A204.1 (cell line): Measurements from ENCODE around the gene APMAP.
"Not testable (repeated sequence)": the region's sequence is repeated elsewhere in the genome, so short reads cannot be mapped to it uniquely, and the experiment has no call there.

Source experiments
- FAIRE-seq: peaks from 2 replicates; lab custom pipeline; 2012; peaks lifted over from hg19 to GRCh38; lab: Jason Lieb, UNC

The APMAP gene

DNA sequence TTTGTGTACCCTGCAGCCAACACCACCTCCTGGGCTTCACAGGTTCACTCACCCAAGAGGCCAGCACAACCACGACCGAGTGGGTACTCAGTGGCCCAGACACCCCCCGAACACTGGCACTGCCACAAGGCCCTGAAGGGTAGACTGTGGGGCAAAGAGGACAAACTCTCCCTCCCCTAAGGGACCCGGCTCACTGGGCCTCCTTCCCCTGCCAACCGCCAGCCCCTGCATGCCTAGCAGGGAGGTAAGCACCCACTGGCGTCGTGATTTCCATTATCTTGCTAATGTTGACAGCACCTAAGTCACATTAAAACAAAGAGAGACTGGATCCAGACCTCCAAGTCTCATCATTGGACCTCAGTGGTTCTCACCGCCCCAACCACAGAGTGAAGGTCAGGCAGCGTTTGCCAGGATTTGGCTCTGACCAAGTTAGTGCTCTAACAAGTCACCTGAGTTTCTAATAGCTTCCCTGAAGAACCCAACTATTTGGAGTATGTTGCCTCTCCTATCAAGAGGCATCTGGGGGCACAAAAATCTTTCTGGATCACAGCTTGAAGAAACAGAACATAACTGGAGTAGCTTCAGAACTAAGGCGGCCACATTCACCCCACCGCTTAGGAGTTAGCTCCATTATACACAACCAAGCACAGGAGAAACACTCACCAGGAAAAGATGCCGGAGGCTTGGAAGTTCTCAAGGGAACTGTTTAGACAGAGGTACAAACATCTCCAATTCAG, 14.0 kb upstream of the APMAP start:
- no peak for FAIRE-seq

DNA sequence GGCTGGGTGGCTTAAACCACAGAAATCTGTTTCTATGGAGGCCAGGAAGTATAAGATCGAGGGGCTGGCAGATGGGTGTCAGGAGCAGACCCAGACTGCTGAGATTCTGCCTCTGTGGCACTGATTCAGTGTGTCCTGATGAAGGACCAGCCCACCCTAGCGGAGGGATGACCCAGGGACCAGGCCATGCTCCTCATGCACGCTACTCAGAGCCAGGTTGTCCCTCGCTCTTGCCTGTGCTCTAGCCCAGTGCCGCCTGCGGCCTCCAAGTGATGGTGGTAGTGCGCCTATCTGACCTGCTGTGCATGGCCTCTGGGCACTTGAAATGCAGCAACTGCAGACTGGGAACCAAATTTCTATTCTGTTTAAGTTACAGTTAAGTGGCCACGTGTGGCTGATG, 13.1 kb upstream of the APMAP start:
- no peak for FAIRE-seq

DNA sequence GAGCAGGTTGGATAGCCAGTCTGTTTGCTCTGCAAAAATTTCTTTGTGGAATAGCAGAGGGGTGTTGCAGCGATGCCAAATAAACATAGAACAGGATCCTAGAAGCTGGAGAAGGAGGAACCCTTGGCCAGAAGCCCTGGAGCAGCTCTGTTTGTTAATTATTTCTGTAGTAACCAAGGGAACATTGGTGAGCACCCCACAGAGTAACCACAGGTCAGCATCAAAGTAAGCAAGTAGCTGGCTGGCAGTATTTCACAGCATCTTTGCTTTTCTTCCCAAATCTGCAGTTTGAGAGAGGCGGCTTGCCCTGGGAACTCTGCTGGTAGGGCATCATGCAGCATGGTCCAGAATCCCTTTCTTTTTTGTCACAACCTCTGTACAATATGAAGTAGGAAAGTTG, 12.7 kb upstream of the APMAP start:
- FAIRE-seq = no peak

DNA sequence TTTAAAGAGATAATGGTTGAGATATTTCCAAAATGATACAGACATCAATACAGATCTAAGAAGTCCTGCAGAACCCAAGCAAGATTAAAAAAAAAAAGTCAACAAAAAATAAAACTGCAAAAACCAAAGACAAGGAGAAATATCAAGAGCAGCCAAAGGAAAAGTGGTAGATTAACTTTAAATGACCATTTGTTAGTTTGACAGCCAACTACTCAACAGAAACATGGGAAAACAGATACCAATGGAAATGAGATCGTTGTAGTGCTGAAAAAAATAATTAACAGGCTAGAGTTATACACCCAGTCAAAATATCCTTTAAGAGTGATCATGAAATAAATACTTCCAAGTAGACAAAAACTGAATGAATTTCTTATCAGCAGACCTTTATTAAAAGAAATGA, 10.5 kb upstream of the APMAP start:
- FAIRE-seq = no peak

DNA sequence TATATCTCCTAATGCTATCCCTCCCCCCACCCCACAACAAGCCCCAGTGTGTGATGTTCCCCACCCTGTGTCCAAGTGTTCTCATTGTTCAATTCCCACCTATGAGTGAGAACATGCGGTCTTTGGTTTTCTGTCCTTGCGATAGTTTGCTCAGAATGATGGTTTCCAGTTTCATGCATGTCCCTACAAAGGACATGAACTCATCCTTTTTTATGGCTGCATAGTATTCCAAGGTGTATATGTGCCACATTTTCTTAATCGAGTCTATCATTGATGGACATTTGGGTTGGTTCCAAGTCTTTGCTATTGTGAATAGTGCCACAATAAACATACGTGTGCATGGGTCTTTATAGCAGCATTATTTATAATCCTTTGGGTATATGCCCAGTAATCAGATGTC, 8.8 kb upstream of the APMAP start:
- not testable (repeated sequence) for FAIRE-seq

DNA sequence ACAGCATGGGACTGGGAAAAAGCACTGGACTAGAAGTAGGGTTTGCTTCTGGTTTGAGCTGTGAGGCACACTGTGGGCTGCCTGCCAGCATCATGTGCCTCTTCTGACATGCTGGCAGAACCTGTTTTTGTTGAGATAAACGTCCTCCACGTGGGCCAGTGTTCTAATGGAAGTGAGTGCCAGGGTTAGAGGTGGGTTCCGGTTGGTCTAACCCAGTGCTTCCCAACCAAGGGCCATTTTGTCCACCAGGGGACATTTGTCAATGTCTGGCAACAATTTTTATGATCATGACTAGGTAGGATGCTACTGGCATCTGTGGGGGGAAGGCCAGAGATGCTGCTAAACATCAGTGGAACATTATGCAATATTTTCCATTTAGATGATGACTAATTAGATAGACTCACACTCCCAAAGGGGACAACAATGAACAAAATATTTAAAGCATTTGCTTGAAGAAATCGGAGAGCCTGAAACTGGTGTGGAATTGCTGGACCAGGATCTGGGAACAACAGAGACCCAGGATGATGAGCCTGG, 7.8 kb upstream of the APMAP start:
- FAIRE-seq = no peak

DNA sequence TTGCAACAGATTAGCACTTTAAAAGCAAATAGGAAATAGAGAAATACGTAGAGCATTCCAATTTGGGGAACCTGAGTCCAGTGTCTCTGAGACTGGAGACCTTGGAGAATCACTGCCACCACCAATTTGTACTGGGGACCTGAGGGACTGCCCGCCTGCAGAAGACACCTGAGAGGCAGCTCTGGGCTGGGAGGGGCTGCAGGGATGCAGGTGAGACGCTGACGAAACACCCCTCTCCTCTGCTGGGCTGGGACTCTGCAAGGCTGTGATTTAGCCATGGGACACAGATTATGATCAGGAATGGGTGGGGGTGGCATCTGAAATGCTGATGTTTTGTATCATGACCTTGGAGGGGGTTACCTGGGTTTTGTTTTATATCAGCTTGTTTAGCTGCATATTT, 7.0 kb upstream of the APMAP start:
- no peak for FAIRE-seq

DNA sequence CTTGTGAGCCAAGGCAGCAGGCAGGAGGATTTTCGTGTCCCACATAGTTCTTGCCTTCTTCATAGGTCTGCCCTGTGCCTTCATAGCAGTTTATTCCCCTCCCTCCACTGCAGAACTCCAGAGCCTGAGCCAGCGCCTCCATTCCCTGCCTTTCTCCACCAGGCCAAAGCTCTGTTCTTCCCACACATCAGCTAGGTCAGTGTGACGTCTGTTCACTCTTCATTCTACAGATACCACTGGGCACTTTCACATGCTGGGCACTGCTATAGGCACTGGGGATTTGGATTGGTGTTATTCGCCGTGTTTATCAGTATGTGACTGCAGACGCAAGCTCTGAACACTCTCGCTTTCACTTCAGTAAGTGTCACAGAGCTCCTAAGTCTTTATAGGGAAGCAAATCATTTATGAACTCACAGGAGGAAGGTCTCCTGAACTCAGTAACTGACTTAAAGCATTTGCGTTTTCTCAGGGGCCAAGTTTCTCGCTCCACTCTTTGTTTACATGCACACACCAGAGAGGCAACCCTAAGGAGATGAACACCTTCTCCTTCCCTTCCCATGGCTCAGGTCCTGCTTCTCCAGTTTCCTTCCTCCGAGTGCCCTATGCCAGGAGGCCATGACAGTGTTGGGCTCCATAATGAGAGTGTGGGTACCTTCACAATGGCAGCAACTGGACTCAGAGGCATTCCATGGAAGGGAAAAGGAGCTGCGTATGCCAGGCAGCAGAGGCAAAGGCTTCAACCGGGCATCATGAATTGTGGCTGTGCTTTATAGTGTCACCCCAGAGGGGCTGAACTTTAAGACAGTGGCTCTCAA, 6.3 kb upstream of the APMAP start:
- FAIRE-seq = no peak

DNA sequence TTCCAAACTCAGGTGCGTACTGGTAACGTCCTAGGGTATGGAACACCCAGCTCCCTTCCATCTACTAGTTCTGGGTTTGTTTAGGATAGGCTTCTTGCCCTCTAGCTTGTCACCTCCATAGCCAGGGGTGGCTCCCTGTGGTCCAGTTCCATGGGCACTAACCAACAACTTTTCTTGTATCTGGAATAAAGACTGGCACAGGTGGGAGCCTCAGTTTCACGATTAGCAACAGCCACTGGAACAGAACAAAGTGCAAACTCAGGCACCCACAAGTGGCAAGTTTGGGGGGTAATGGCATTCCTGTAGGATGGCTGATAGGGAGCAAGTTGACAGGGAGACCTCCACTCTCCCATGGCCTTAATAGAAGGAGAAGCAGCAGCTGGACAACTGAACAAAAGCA, 5.6 kb upstream of the APMAP start:
- no peak for FAIRE-seq

DNA sequence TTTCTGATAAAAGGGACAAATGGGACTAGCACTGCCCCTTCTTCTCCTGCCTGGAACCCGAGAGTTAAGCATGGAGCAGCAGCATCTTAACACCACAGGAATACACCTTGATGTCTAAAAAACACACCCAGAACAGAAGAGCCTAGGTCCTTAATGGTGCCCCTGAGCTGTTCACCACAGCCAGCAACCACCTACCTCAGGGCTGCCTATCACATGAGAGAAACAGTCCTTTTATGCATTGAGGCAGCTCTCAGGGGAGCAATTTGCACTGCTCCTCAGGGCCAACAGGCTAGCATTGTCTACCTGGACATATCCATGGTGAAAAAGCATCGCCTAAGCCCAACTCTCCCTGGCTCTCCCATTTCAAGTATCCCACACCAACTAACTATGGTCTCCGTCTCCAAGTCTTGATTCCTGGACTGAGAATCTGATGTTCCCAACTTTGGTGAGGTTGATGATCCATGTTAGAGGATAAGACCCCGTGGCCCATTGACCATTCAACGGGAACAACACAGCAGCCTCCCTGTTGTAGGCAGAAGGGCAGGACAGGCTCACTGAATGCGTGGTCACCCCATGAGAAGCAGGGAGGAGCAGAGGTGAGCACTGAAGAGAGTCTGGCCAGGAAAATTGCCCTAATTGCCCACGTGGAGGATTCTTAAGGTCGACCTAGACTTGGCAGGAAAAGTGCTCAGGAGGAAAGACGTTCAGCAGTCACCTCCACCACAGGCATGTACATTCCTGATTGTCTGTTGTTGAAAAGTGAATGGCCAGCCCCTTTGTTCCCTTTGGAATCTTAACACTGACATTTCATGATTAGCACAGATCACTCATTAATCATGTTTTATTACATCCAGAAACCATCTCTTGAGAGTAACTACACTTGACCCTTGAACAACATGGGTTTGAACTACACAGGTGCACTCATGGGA, 4.2 kb upstream of the APMAP start:
- FAIRE-seq = no peak

DNA sequence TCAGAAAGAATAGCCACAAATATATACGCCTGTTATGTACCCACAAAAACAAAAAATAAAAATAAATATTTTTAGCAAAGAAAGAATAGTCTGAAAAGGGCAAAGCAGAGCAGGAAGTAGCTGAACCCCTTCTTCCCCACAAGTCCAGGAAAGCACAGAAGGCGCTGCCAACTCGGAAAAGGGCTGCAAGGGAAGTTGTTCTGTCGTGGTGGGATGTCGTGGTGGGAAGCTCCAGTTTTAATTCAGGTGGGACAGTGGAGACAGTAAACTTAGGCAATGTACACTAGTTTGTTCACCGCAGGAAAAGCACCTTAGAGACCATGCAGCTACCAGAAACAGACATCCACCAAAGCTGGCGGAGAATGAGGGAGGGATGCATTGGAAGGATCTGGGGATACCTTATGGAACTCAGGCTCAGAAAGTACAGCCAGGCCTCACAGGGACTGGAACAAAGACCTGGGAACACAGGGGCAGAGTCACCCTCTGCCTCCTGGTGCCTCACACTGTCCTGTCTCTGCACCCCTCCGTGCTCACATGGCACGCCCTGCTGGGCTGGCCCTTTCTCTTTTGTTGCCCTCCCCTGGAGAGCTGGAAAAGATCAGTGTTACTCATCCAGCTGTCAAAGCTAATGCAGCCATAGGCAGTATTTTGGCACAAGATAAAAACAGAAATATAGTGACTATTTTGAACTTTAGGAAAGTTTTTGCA, 3.3 kb upstream of the APMAP start:
- FAIRE-seq = no peak

DNA sequence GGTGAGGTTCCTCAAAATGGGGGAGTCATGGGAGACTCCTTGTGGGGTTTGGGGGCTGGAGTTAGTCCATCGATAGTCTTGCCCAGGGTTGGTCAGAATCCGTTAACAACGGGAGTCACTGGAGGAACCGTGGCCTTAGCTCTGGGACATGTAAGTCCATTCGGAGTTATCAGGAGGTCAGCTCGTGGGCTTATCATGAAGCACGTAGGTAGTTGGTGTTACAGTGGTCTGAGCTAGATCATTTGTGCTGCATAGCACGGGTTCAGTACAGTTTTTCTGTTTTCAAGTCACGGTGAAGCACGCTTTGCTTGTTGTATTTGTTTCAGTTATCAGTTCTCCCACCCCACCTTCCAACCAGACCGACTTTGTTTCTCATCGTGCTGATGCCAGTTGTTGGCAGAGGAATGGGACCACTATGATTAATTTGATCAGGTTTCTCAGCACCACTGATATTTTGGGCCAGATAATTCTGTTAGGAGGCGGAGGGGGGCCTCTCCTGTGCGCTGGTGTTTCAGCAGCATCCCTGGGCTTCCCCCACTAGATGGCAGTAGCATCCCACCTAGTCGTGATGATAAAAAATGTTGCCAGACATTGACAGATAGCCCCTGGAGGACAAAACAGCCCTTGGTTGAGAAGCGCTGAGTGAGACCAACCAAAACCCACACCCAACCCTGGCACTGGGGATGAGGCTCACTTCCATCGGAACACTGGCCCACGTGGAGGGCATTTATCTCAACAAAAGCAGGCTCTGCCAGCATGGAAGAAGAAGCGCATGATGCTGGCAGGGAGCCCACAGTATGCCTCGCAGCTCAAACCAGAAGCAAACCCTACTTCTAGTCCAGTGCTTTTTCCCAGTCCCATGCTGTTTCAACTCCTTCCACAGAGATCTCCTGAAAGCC, 2.2 kb upstream of the APMAP start:
- no peak for FAIRE-seq

DNA sequence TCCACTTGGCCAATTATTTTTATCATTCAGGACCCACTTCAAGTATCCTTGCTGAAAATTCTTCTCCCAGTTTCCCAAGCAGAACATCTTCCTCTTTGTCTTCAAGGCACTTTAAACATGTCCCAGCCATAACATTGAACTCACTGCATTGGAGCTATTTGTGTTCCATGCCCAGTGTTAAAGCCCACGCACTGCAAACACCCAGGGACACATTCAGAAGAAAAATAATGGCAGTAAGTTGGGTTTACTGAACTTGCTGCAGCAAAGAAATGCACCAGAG, 1.6 kb upstream of the APMAP start:
- no peak for FAIRE-seq

DNA sequence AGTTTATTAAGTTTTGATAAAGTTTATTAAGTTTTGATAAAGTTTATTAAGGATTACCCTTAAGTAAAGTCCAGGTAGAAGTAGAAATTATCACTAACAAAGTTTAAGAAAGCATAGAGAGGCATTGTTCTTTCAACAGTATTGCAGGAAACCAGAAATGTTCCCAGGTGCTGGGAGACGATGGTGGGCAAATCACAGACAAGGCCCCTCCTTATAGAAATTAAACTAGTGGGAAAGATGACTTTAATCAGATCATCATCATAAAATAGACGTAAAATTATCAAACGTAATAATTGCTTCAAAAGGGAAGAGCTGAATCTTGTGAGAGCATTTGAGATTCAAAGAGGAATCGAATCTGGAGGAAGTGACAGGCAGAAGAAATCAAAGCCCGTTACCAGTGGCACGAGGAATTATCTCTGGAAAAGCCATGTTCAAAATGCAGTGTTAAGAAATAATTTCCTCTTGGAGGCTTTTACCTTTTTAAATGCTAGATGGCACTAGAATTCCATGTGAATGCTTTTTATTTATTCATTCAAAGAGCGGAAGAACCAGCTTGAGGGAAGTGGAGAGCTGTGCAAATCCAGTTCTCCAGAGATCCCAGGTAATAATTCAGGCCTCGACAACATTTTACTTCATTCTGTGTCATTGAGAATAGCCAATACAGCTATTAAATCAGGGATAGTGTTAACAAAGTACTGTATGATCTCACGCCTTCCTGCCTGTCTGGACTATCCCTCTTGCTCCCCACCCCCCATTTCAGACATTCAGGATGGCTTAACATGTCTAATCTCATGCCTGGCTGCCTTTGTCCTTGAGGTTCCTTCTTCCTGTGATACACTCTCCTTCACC, 1.0 kb upstream of the APMAP start:
- peak; percentile 71 for FAIRE-seq

DNA sequence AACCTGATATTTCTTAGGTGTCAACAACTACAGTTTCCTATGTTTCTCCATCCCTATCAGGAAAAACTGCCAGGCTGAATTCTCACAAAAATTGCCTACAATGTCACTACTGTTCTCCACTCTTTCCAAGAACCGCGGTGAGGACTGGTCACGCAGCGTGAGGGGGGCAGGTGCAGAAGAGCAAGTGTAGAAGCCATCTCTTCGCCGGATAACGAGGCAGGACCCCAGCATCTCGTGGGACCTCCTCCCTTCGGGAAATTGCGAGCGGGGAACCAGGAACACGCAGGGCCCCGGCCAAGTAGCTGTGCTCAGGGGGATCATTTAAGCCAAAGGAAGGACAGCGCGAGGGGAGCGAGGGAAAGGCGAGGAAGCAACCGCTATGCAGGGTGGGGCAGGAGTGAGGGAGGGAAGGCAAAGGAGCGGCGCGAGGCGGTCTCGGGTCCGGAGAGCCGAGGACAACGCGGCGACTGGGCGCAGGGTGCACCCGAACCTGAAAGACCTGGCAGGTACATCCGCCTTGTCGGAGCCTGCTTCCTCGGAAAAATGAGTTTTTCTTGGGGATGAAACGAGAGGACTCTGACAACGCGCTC, 559 bp downstream of the APMAP start:
- FAIRE-seq = no peak

DNA sequence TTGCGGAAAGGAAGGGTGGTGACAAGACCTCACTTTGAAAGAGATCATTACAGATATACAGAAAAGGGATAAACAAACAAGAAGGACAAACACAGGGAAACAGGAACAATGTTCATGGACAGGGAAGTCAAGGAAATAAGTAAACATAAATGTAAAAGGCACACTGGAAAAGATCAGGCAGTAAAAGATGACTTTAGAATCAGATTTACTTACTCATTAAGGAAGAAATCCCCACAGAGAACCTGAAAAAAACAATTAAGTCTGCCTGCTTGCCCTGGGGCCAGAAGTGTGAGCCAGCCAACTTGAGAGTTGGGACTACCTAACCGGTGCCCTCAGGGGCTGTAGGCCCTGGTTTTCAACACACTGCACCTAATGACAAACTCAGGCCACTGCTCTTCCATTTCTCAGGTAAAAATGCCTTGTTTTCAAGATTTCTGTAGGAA, 1.7 kb downstream of the APMAP start:
- no peak for FAIRE-seq

DNA sequence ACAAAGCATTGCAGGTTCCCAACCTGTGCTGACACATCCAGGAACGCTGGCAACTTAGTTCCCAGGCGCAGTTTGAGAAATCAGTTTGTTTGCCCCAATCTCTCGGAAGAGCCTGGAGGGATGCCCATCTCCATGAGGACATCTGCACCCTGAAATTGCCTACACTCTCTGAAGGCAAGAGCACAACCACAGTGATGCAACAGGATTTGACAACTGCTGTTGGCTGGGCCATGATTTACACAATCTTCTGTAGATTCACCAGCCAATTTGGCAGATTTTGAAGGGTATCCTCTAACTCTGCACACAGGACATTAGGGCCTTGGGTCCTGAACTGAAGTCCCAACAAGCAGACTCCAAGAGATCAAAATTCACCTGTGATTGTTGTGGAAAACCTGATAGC, 3.4 kb downstream of the APMAP start:
- no peak for FAIRE-seq

DNA sequence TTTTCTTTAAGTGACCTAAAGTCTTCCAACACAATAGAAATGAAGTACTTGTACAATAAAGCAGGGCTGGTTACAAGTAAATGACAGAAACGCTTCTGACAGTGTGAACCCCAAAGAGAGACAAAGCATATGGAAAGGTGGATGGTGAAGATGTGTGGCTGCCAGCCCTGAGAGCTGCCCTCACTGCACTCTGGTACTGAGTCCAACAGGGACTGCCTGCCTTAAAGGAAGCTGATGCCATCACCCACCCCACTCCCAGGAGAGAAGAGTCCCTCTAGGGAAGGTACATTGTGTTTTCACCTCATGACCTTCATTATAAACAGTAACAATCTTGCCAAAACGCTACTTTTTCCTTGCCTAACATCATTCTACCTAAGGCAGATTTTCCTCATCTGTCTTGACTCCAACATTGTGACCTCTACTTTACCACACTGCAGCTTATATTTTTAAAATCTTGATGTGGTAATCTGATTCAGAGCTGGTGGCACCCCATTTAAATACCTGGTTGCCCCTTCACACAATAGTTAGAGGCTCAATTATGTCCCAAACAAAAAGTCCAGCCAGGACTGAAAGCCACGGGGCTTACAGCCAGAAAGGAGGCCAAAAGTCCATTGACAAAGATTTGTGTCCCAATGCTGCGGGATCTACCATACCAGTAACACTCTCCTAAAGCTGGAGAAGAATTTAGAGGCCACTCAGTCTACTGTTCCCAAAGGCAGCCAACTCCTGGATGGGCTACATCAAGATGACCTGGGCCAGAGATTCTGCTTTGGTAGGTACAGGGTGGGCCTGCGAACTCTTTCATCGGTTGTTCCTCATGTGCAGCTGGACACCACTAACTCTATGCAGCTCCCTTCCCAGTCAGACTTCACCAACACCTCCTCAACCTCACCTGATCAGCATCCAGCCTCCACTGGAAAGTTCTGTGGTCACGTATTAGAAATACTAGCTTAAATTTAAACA, 4.4 kb downstream of the APMAP start:
- FAIRE-seq = no peak
